Right renal pelvis (tissue), 4 donors: ENCODE results near the gene MEGF11. TPM values are rescaled to one million over a fixed set of nuclear protein-coding genes. Genes with fewer than 3 reads are reported as not detected.
"Not testable (repeated sequence)": the region's sequence is repeated elsewhere in the genome, so short reads cannot be mapped to it uniquely, and the experiment has no call there.

Experiments
- DNase-seq, 4 donors: peaks; one replicate each; pipeline ENCODE4 v3.0.0-alpha.2; 2013; ENCODE audit warnings: low read depth in 4 of 4, low spot score in 3 of 4, missing footprints in 1 of 4
- polyA plus RNA-seq, 4 donors: library from polyadenylated mRNA; unstranded; fragments of 120-200 nt; gene quantifications; one replicate each; pipeline ENCODE4 v1.2.1, GENCODE V29; 2013; ENCODE audit not compliant: insufficient read length in 4 of 4

MEGF11 gene
- polyA plus RNA-seq, 4 donors = 2.2 to 3.8 (median 2.6) TPM

- DNase-seq = no peak
Measured at GRCh38 chr15:66019826-66020398, 233.6 kb downstream of the MEGF11 start.

GRCh38 chr15:66019368-66019767 is 234.2 kb downstream of the MEGF11 start:
- no peak for DNase-seq

- DNase-seq = no peak
Measured at GRCh38 chr15:66018488-66018797, 235.1 kb downstream of the MEGF11 start.

GRCh38 chr15:66017792-66018487 is 235.6 kb downstream of the MEGF11 start:
- no peak for DNase-seq

GRCh38 chr15:66017000-66017399 is 236.6 kb downstream of the MEGF11 start:
- no peak for DNase-seq

GRCh38 chr15:66016199-66016598 is 237.4 kb downstream of the MEGF11 start:
- no peak for DNase-seq

GRCh38 chr15:66014635-66015182 is 238.8 kb downstream of the MEGF11 start:
- DNase-seq = no peak

- no peak for DNase-seq
Measured at GRCh38 chr15:66014022-66014421, 239.5 kb downstream of the MEGF11 start.

- peak in 1 of 4 donors; percentile 39 for DNase-seq
Measured at GRCh38 chr15:66008940-66009562, 244.5 kb downstream of the MEGF11 start.

GRCh38 chr15:66007663-66008262 is 245.8 kb downstream of the MEGF11 start:
- DNase-seq = no peak

- no peak for DNase-seq
Measured at GRCh38 chr15:66006986-66007385, 246.6 kb downstream of the MEGF11 start.

GRCh38 chr15:66004618-66005262 is 248.8 kb downstream of the MEGF11 start:
- peak; percentile 30 to 53 (median 37) for DNase-seq

- DNase-seq = not testable (repeated sequence)
Measured at GRCh38 chr15:66003129-66003528, 250.4 kb downstream of the MEGF11 start.

GRCh38 chr15:66001717-66002426 is 251.7 kb downstream of the MEGF11 start:
- no peak for DNase-seq

- no peak for DNase-seq
Measured at GRCh38 chr15:66001042-66001441, 252.5 kb downstream of the MEGF11 start.

- DNase-seq = no peak
Measured at GRCh38 chr15:65998486-65998885, 255.1 kb downstream of the MEGF11 start.

- DNase-seq = no peak
Measured at GRCh38 chr15:65996901-65997300, 256.6 kb downstream of the MEGF11 start.

- no peak for DNase-seq
Measured at GRCh38 chr15:65994832-65995231, 258.7 kb downstream of the MEGF11 start.

GRCh38 chr15:65993762-65994161 is 259.8 kb downstream of the MEGF11 start:
- DNase-seq = no peak

GRCh38 chr15:65993236-65993635 is 260.3 kb downstream of the MEGF11 start:
- peak in 1 of 4 donors; percentile 31 for DNase-seq
